Peyer's patch (tissue), 4 donors: Measurements from ENCODE around the gene CMPK1.

Source experiments
- CTCF ChIP-seq, 6 experiments: fragments of 450-650 bp in 4 of 6; fragments of 200-600 bp in 2 of 6; sonication (generic) in 1 of 6; IDR thresholded peaks; one replicate each; pipeline ENCODE4 v1.5.1; 2017 to 2019; ENCODE audit warnings: antibody characterized with exemption in 6 of 6, mild to moderate bottlenecking in 3 of 6, moderate library complexity in 1 of 6
- POLR2A ChIP-seq, 2 donors: fragments of 450-650 bp; IDR thresholded peaks; one replicate each; pipeline ENCODE4 v1.5.1; 2017; ENCODE audit warnings: antibody characterized with exemption in 2 of 2, mild to moderate bottlenecking in 2 of 2, moderate library complexity in 2 of 2

- TF ChIP-seq CTCF (IDR thresholded peaks at IDR 0.05) = no peak
- no peak for TF ChIP-seq POLR2A (IDR thresholded peaks at IDR 0.05)
Observed at GRCh38 chr1:47390843-47391242, 57.3 kb downstream of the CMPK1 start.
